ENCODE data around the gene TPO.

The TPO gene

DNA sequence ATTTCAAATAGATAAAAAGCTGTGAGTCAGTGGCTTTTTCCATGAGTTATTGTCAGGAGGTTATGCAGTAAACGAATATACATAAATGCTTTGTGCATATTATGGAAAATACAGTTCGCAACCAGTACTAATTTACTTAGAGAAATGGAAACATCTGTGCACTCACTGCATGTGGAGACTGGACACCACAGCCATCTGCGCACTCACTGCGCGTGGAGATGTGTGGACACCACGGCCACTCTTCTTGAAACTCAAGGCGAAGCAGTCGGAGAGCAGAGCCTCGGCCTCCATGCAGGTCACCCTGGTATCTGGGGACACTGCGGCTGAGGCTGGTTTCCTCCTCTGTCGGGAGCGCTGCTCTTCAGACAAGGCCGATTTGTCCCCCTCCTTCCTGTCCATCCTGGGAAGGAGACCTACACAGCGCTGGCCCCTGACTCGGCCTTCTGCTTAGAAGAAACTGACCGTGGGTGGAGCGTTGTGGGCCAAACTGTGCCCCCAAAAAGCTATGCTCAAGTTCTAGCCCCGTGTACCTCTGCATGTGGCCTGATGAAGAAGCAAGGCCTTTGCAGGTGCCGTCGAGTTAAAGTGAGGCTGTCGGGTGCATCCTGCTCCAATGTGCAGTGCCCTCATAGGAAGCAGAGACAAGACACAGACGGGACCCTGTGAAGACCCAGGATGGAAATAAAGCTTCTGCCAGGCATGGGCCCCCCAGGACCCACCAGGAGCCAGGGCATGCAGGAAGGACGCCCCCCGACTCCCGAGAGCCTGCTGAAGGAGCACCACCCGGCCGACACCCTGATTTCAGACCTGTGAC lies 88.0 kb downstream of the TPO start:
- H3K4me3 ChIP-seq (ENCODE audit: low read length) = no peak overlapping the region
- TF ChIP-seq, protein P1, sequence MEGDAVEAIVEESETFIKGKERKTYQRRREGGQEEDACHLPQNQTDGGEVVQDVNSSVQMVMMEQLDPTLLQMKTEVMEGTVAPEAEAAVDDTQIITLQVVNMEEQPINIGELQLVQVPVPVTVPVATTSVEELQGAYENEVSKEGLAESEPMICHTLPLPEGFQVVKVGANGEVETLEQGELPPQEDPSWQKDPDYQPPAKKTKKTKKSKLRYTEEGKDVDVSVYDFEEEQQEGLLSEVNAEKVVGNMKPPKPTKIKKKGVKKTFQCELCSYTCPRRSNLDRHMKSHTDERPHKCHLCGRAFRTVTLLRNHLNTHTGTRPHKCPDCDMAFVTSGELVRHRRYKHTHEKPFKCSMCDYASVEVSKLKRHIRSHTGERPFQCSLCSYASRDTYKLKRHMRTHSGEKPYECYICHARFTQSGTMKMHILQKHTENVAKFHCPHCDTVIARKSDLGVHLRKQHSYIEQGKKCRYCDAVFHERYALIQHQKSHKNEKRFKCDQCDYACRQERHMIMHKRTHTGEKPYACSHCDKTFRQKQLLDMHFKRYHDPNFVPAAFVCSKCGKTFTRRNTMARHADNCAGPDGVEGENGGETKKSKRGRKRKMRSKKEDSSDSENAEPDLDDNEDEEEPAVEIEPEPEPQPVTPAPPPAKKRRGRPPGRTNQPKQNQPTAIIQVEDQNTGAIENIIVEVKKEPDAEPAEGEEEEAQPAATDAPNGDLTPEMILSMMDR (conservative IDR thresholded peaks at IDR 0.05; ENCODE audit: low read depth, low read length) = no peak
- no peak for DNase-seq (ENCODE audit: low read depth)

DNA sequence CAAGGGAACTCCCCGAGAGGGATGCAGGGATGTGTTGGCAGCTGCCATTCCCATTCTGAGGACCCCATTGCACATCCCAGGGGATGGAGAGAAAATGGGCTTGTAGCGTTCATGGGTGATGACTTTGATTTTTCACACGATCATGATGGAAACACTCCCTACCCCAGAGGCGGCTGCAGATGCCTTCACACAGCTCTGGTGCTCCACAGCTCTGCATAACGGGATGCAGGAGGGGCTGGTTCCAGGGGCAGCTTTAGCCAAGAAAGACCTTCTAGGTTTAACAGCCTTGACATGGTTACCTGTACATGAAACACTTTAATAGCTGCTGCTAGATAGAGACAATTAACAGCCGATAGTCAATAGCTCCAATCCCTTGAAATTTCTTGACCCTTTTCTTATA lies 88.7 kb downstream of the TPO start:
- no peak for DNase-seq (ENCODE audit: low read depth)
- TF ChIP-seq, protein P1 (conservative IDR thresholded peaks at IDR 0.05; ENCODE audit: low read depth, low read length) = no peak
- no peak overlapping the region for H3K4me3 ChIP-seq (ENCODE audit: low read length)

DNA sequence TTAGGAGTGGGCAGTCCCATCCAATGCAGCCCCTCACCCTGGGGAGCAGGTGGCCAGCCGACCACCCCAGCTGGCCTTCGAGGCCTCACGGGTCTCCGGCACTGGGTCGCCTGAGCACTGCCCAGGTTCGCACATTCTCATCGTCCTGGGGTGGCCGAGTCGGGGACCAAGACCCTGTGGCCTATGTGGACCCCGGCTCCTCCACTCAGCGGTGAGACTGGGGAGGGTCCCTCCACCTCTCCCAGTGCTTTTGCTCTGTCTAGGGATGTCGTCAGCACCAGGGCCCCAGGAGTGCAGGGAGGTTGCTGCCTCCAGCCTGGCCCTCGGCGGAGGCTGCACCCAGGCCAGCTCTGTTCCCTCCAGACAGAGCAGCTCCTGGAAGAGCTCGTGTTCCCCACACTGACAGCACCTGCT lies 89.6 kb downstream of the TPO start:
- DNase-seq (ENCODE audit: low read depth) = no peak
- TF ChIP-seq, protein P1 (conservative IDR thresholded peaks at IDR 0.05; ENCODE audit: low read depth, low read length) = no peak
- H3K4me3 ChIP-seq (ENCODE audit: low read length) = no peak overlapping the region

DNA sequence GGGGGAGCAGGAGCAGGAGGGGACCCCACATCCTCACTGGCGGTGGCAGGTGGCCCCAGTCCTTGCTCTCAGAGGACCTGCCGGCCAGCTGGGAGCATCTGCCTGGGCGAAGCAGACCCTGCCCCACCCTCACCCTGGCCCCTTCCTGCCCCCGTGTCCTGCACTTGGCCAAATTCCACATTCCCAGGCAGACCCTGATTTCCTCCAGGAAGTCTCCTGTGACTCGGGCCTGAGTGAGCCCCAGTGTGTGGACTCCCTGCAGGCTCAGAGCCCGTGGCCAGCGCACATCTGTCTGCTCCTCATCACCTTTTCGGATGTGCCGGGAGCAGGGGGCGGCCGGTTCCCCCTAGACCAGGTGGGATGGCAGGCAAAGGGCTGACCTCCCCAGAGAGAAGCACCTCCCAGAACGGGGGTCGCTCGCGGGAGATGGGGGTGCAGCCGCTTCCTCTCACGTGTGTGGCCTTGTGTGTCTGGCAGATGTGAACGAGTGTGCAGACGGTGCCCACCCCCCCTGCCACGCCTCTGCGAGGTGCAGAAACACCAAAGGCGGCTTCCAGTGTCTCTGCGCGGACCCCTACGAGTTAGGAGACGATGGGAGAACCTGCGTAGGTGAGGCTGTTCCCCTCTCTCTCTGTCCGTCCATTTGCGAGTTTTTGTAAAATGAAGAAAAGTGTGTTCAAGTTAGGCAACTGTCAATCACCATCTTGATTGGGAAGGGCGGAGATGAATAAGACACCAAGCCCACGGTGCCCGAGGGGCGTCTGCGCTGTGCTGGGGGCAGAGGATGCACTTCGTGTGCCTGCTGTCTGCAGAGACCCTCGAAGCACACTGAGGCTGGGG lies 90.4 kb downstream of the TPO start:
- TF ChIP-seq, protein P1 (conservative IDR thresholded peaks at IDR 0.05; ENCODE audit: low read depth, low read length) = no peak
- DNase-seq (ENCODE audit: low read depth) = no peak
- H3K4me3 ChIP-seq (ENCODE audit: low read length) = no peak overlapping the region

DNA sequence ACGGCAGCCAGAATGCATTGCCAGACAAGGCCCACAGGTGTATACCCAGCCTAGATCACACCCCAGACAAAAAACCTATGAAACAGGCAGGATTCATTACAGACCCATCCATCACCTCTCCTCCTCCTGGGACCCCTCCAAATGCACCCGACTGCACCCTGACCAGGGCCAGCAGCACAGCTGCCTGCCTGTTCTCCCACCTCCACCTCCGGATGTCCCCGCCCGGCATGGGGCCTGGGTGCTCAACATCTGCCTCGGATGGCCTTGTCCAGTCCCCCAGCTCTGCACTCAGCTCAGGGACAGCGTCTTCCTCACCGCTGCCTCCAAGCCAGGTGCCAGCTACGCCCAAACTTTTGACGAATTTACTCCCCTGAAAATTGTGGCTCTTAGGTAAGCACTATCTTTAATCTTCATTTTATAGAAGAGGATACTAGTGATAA lies 91.1 kb downstream of the TPO start:
- DNase-seq (ENCODE audit: low read depth) = no peak
- H3K4me3 ChIP-seq (ENCODE audit: low read length) = no peak overlapping the region
- TF ChIP-seq, protein P1 (conservative IDR thresholded peaks at IDR 0.05; ENCODE audit: low read depth, low read length) = no peak

DNA sequence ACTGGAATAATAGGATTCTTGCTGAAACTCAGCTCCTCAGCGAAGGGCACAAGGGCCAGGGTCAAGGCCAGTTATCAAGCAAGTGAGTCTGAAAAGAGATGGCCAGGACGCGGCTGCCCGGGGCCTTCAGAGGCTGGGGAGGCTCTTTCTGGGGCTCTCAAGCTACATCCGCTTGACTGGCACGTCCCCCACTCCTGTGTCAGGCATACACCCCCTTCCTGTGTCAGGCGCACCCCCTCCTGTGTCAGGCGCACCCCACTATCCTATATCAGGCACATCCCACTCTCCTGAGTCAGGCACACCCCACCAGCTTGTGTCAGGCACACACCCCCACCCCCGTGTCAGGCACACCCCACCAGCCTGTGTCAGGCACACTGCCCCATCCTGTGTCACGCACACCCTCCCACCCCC lies 91.8 kb downstream of the TPO start:
- H3K4me3 ChIP-seq (ENCODE audit: low read length) = no peak overlapping the region
- no peak for DNase-seq (ENCODE audit: low read depth)
- TF ChIP-seq, protein P1 (conservative IDR thresholded peaks at IDR 0.05; ENCODE audit: low read depth, low read length) = no peak
